Activated CD4-positive, CD25-positive, alpha-beta regulatory T cell treated with anti-CD3 and anti-CD28 coated beads, Interleukin-2, amount 50 U/mL, for 16 hours (primary cell): ENCODE measurements around the gene HTRA1.

ENCODE experiments used
- DNase-seq: peaks from one replicate; pipeline ENCODE4 v3.0.0-alpha.2; 2020; ENCODE audit warnings: low read depth, low spot score

HTRA1 gene

DNA sequence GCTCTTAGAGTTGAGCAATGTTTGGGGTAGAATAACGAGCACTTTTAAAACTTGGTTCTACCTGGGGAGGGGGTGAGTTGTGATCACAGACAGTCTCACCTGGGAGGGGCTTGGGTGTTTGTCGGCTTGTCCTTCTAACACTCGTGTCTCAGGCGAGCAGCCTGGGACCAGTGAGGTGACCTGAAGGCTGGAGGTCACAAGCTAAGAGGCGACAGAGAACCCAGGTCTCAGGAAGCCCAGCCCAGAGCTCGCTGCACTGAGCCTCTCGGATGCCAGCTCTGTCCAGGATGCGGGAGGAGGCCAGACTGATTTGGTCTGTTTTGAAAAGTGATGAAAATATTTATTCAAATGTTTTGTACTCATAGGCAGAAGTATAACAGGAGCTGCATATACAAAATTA, 11.8 kb downstream of the HTRA1 start:
- no peak for DNase-seq

DNA sequence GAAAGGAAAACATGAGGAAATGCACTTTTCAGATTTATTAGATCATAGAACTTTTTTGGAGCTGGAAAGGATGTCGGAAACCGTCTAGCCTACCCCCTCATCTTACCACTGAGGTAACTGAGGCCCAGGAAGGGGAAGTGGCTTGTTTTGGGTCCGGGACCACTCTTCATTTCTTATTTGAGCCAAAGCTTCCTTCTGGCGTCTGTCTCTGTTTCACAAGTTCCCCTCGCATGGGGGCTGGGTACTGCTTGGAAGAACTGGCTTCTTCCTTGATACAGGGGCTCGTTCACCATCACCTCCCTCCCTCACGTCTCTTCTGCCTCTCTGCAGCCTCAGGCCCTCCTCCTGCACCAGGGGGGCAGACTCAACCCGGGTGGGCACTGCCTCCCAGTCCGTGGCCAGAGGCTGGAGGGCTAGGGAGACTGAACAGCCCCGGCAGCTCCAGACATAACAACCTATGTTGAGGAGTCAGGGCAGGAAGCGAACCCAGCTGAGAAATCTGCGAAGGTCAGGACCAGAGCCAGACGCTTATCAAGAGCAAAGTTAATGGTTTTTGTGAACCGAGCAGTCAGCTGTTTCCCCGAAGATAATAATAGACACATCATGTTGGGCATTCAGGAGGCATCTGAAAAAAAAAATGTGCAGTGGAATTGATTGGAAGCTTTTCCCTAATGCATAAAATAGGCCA, 12.9 kb downstream of the HTRA1 start:
- no peak for DNase-seq

DNA sequence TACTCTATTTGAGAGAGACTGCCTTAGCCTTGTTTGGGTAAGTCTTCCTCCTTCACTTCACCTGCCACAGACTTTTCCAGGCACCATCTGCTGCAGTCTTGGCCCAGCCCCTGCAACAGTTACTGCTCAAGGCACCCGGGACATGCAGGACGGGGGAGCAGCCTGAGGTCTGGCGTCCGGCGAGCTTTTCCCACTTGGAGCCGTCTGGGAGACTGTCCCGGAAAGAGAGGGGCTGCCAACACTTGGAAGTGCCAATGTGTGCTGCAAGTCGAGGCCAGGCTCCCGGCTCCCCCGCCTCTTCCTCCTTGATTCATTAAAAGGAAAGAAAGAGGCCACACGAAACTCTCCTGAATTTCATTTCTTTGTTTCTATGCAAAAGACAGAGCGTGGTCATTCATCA, 13.7 kb downstream of the HTRA1 start:
- no peak for DNase-seq

DNA sequence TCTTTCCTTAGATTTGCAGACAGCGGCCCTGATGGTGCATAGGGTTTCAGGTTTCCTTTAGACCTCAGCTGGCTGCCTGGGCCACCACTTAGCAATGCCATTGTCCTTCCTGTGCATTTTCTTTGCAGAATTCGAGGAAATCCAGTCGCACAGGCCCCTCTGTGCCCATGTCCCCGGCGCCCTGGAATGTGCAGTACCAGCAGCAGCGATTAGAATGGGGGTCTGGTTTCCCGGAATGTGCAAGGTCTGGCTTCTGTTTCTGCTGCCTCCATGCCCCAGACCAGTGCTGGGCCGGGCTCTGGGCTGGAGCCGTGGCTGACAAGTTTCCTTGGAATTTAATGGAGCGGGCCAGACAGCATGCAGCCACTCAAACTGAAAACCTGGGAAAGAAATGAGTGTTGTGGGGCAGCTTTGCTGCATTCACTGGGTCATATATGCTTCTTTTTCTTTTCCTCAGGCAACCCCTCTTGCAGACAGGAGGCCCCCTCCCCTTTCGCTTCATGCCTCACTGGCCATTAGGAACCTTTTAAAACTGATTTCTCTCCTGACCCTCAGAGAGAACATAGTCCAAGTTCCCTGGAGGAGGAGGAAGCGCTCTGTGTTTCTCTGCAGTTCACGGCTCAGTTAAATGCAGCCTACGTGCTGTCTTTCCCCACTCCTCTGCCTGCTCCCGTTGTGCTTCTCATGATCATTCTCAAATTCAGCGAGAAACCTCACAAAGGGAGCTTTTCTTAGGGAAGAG, 14.4 kb downstream of the HTRA1 start:
- DNase-seq = no peak

DNA sequence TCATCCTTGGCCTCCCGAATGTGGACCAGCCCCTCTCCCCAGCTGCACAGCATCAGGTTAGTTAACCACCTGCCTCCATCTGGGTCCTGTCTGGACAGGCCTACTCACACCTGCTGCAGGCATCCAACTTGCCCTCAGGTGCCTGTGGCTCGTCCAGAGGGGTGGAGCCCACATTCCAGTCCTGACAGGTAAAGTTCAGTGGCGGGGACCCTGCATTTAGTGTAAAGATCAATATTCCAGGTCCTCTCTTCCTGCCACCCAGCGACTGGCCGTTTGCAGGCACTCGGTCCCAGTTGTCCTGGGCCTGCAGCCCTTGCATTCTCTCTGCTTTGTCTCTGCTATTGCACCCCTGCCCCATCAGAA, 15.0 kb downstream of the HTRA1 start:
- no peak for DNase-seq

DNA sequence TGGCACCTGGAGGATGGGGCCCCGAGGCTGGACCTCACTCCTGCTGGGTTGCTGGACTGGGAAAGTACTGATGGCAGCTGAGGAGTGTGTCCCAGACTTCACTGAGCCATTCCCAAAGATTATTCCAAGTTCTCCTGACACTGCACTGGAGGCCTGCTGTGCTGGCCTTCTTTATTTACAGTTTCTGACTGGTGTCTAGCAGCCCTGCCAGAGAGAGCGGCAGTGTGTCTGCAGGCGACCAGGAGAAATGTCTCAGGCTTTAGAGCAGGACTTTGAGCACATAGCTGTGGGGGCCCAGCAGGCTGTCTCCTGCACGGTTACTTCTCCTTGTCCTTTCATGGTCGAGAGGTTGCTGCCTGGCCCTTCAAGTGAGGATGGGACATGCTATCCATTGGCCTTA, 16.1 kb downstream of the HTRA1 start:
- no peak for DNase-seq

DNA sequence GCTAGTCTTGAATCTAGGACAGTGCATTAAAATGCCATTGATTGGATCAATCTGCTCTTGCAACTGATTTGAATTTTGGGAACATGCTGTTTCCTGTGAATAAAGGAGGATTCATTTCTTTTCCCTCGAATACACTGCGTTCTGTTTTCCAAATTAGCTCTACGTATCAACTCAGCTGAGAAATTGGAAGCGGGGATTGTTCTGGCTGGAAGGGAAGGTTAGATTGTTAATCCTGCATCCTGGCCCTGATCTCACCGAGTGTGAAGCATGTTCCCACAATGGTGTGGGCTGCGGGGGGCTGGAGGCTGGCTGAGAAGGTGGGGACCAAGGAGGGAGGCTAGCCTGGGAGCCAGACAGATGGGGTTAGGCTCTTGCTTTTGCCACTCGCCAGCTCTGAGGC, 17.6 kb downstream of the HTRA1 start:
- no peak for DNase-seq

DNA sequence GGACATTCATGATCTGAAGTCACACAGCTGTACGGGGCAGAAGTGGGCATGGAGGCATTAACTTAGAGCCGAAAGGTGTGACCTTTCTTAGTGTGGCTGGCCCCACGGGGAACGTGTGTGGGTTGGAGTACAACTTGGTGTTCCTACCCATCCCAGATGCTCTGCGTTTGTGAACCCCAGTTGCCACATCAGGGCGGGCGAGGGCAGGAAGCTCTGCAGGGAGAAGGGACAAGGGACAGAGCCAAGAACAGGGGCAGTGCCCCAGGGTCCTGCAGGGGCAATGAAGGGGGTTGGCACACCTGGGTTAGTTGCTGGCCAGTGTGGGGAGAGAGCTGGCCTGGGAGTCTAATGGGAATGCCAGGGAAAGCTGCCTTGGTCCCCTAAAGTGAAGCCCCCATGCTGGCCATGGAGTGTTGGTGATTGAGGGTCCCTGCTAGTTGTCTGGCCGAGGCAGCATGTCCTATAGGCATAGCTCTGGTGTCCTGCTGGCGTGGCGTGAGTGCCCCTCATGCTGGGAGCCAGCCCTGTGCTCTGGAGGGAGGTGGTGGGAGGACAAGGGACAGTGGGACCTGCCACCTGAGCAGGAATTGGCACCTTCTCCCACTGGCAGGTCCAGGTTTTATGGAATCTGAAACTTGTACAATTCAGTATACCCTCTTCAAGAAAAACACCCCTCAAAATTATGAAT, 18.9 kb downstream of the HTRA1 start:
- DNase-seq = no peak

DNA sequence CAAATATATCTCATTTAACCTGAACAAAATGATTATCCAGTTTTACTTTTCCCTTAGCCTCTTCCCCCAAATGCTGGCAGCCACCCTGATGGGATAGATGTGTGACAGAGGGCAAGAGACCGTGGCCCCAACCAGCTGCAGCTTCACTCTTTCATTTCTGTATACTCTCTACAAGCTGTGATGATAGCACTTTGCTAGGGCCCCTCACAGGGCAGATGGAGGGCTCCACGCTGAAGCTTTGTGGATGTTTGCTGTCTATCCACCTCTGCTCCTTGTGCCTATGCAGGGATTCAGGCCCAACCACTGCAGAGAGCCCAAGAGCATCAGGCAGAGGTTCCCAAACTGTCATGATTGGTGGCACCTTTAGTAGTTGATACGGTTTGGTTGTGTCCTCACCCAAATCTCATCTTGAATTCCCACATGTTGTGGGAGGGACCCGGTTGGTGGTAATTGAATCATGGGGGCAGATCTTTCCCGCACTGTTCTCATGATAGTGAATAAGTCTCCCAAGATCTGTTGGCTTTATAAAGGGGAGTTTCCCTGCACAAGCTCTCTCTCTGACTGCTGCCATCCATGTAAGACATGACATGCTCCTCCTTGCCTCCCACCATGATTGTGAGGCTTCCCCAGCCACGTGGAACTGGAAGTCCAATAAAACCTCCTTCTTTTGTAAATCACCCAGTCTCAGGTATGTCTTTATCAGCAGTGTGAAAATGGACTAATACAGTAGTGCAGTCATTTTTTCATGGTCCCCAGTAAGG, 20.1 kb downstream of the HTRA1 start:
- DNase-seq = no peak

DNA sequence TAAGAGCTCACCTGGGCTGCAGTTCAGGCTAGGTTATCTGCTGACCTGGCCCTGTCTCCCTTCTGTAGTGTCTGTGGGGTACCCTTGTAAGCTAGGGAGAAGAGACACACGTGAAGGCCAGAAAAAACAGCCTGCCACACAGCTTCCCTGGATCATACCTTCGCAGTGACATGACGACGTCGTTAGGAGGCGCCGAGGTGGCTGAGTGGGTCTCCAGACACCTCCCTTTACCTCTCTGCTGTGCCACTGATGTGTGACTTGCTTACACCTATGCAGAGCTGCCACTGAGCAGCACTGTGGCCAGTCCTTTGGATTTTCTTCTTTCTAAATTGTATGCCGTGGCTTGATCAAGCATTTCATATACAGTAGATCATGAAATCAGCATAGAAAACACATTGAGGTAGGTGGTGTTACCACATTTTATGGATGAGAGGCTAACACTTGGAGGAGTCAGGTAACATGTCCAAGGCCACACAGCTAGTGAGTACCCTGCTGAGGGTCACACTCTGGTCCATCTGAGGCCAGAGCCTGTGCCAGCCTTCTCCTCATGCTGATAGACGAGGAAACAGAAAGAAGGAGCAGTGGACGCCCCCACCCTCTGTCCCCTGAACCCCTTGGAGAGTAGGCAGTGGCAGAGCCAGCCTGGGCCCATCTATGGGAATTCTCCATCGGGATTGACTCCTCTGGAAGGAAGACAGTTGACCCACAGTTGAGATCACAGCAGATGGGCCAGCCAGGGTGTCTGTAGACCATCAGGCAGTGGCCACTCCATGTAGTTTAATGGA, 23.1 kb downstream of the HTRA1 start:
- no peak for DNase-seq

DNA sequence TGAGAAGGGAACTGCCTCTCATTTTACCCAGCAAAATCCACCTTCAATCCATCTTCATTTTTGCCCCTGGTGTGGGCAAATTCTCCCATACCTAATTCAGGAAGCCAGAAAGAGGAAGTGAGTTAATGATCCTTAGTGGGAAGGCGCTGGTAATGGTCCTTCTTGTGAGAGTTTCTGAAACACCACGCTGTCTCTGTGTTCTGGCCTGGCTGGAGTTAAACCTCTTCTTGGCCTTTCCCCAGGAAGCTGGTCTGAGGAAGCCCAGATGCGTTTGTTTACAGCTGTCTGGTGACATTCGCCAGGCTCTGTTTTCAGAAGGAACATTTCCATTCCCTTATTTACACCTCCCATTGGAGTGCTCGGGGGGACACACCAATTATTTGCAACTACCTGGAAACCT, 24.3 kb downstream of the HTRA1 start:
- DNase-seq = no peak

DNA sequence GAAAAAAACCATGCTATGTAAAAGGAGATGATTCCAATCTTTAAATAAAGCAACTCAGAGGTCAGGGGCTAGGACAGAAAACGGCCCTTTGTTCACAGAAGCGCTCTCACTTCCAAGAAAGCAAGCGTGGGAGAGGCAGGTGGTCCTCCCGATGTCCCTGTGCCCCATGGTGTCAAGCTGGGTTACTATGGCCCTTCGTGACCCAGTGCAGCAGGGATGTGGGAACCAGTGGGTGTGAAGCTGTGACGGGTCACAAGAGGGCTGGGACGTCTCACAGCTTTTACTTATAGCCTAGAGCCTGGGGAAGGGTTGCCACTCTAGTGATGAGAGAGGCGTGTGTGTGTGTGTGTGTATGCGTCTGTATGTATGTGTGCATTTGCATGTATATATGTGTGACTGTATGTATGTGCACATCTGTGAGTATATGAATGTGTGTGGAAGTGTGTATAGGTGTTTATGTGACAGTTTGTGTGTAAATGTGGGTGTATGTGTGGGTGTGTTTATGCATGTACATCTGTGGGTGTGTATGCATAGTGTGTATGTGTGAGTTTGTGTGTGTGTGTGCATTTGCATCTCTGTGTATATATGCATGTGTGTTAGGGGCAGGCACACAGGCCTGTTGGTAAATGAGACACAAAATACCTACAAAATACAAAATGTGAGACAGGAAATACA, 25.2 kb downstream of the HTRA1 start:
- no peak for DNase-seq

DNA sequence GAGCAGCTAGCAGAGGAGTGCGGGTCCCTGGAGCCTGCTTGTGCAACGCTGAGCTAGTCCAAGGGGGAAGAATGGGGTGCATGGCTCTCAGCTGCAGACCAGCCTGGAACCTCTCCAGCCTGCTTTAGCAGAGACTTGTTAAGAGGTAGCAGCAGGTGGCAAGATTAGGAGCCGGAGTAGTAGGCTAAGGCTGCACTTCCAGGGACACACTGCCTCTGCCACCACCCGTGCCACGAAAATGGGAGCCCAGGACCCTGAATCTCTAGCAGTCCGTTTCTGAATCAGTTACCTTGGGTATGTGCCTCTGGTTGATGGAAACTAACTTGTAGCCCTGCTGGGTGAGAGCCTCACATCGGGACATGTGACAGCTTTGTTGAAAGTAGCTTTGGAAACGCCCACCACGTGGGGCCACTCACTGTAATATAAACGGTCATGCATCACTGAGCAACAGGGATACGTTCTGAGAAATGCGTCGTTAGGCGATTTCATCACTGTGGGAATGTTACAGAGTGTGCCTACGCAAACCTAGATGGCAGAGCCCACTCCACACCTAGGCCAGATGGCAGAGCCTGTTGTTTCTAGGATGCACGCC, 25.9 kb downstream of the HTRA1 start:
- DNase-seq = no peak

DNA sequence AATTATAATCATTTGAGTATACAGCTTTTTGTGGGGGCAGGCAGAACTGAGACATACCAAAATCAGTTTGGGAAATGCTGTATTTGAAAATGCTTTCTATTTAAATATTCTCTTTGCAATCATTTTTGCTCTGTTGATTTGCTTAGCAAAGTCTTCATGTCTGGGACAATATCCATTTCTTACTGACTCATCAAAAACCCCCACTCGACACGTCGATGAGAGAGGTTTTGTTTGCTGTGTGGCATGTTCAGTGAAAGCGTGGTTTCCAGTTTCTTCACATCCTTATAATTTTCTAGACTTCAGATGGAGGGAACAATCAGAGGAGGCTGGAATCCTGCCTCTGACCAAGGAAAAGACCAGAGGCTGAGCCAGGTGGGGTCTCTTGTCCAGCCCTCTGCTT, 28.9 kb downstream of the HTRA1 start:
- DNase-seq = no peak

DNA sequence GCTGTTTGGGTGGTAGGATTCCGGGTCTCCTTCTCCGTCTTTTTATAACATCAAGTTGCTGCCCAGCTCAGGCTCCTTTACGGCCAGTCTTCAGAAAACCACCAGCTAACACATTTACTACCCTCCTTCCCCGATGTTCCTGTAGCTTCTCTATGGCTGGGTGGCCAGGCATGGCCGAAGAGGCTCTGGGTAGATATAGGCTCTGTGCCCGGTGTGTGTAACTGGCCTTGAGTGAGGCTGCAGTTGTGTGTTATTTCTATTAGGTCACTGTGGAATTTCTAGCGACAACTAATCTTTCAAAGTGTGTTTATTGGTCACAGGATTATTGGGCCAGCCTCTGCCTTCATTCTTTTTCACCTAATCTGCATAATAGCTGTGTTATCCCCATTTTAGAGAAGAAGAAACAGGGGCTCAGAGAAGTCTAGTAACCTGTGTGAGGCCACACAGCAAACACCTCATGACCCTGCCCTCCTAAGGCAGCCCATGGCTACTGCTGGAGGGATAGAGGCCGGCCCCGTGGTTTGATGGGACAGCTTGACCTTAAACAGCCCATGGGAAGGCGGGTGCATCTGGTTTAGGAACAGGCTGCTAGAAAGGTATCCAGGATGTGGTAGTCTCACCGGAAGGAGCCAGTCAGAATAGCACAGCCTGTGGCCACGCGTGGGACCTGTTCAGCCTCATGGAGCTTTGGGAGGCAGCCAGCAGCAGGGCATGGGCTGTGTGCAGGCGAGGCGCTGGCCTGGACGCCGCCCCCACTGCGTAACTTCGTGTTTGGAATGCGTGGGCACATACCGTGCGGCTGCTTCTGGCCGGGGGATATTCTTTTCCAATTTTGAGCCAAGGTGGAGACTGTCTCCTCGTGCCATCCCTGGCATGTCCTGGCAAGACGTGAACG, 29.7 kb downstream of the HTRA1 start:
- no peak for DNase-seq

DNA sequence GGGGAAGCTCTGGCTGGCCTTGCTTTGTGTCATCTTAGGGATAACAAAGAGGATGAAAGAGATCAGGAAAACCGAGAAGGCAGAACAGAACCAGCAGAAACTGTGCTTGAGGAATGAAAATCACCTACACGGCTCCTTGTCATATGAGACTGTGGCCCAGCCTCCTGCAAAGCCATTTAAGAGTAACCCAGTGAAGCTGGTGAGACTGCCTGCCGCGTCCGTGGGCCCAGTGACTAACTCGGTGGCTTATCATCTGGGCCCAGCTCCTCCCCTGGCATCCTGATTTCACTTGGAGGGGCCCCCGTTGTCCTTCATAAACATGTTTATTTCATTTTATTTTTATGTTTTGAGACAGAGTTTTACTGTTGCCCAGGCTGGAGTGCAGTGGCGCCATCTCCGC, 30.7 kb downstream of the HTRA1 start:
- DNase-seq = no peak

DNA sequence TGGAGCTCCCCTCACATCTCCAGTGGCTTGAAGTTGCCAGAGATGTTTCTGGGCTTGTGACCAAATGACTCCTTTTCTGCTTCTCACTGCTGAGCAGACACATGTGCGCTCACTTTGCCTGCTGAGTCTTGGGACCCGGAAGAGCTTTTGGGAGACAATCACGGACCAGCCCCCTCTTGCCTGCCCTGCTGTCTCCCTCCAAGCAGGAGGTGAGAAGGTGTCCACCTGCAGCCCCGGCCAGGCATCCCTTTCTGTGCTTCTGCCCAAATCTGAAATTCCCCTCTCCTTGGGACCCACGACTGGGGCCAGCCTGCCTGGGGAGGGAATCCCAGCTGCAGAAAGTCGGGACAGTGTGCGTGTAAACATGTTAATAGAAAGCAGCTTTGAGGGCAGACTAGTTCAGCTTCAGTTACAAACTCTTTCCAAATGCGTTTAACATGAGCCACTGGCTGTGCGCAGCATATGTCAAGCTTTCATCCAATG, 31.7 kb downstream of the HTRA1 start:
- no peak for DNase-seq

DNA sequence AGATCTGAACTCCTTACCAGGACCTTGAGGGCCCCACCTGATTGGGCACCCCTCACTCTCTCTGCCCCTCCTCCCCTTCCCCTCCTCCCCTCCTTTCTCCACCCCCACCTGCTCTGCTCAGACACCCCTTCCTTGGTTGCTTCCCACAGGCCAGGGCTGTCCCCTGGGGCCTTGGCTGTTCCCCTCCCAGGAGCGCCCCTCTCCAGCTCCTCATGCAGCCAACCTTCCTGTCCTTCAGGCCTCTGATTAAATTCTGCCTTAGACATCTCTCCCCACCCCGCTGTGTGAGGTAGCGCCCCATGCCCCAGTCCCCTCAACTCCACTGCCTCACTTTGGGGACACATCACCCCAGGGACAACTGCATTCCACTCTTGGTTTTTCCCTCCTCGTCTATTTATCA, 32.4 kb downstream of the HTRA1 start:
- no peak for DNase-seq

DNA sequence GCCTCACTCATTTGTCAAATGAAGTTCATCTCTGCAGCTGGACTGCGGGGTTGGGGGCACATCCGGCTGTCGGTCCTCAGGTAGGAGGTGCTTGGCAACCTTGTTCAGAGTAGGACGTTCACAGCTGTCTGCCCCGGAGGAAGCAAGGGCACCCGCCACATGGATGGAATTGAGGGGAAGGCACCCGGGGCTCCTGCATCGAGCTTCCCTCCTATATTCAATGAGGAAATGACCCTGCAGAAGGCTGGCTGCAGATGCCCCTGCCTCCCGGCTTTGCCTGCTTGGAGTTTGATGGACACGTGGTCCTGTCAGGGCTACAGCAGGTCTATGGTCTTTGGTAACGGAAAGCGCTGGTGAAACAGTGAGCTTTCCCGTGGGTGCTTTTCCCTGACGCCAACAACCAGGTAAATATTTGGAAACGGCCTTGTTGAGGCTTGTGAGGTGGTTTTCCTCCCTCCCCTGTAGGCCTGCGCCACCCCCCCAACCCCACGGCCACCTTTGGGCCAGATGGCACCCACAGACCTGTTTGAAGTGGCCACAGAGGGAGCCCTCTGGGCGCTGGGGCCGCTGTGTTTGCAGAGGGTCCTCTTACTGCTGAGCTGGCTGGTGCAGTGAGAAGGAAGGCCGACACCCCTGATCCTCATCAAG, 32.9 kb downstream of the HTRA1 start:
- DNase-seq = no peak
